GM12874 (cell line): Measurements from ENCODE around the gene TRMO.

Experiments used
- CTCF ChIP-seq: IDR thresholded peaks from 2 replicates; pipeline ENCODE4 v1.5.1; 2011; ENCODE audit warnings: low read depth, mild to moderate bottlenecking, control low read depth, low read length, moderate library complexity; ENCODE audit not compliant: insufficient read depth

The TRMO gene

DNA sequence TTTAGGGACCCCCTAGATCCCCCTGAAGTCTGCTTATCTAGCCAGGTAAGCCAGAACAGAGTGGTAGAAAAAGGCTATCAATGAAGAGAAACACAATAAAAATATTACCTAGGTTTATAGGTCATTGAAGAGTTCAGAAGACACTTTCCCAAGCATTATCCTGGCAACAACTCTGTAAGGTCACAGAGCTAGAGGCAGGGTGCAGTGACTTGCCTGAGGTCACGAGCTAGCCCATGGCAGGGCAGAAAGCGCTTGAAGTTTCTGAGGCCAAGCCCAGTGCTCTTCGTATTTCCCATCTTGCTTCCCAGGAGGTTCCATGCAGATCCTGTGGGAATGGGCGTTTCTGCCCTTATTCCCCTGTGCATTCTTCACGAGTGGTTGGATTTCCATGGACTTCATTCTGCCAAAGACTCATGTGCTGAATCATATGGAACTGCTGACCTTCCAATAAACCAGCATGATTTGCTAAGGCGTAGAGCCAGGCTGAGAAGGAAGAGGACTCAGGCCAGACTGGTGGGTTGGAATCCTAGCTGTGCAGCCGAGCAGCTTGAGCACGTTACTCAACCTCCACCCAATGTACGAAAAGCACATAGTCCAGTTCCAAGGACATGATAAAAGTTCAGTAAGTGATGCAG lies 22.1 kb downstream of the TRMO start:
- TF ChIP-seq CTCF, result no peak

- peak; percentile 29; the same call in 1 of the 2 replicates for TF ChIP-seq CTCF
Measured at GRCh38 chr9:97895695-97896332, 26.5 kb downstream of the TRMO start.

GRCh38 chr9:97895211-97895610 lies 27.1 kb downstream of the TRMO start:
- TF ChIP-seq CTCF, result no peak

- TF ChIP-seq CTCF, result no peak
Measured at GRCh38 chr9:97892421-97892820, 29.9 kb downstream of the TRMO start.

DNA sequence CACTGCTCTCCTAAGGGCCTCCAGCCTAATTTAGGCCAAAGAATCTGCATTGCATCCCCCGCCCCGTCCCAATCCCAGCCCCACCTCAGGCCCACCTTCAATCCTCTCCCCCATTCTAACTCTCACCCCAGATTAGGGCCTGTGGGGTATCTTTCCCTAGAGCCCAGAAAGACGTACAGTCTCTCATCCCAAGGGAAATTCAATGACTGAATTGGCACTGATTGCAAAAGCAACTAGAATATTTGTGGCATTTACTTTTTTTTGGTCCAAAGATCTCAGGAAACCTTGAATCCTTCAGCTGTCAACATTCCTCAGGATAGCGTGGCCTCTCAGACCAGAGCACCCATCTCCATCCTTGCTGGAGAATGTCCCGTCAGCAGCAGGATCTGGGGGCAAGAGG lies 30.6 kb downstream of the TRMO start:
- no peak for TF ChIP-seq CTCF

- peak; percentile 80 for TF ChIP-seq CTCF
Measured at GRCh38 chr9:97889941-97890887, 32.1 kb downstream of the TRMO start.

DNA sequence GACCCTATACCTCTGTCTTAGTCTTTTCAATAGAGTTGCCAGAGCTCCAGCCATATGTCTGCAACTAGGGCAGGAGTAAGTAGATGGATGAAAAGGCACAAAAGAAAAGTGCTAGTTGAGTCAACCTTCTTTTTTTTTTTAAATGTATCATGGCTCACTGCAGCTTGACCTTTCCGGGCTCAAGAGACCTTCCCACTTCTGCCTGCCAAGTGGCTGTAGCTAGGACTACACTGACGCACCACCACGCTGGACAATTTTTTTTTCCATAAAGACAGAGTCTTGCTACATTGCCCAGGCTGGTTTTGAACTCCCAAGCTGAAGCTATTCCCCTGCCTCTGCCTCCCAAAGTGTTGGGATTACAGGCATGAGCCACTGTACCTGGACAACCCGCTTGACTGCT lies 42.0 kb downstream of the TRMO start:
- no peak for TF ChIP-seq CTCF
